Measurements from ENCODE around the gene TPRX1.
"Not testable (repeated sequence)": the region's sequence is repeated elsewhere in the genome, so short reads cannot be mapped to it uniquely, and the experiment has no call there.

TPRX1 gene

DNA sequence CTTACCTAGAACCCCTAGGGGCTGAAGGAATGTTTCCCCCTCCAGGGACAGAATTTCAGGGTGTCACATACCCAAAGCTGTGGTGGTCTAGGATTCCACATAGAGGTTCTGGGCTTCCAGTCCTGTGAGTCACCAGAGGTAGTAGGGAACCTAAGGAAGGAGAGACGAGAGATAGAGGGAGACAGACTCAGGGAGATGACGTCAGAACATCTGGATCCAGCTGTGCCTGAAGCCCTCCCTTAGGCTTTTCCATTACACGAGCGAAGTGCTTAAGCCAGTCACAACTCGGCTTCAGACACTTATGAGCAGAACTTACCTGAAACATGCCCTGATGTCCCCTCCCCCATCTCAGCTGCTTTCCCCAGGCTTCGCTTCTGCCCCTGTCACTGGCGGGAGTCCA lies 37.7 kb downstream of the TPRX1 start:
- H3K9me3 Mint-ChIP-seq: no peaks in the 10 kb centered on the region
- H3K4me1 Mint-ChIP-seq (ENCODE audit: low read depth): no peaks in the 10 kb centered on the region
- no peak overlapping the region for H3K27ac Mint-ChIP-seq
- H3K27me3 Mint-ChIP-seq (ENCODE audit: low read depth): no peaks in the 10 kb centered on the region
- no peaks in the 10 kb centered on the region for H3K36me3 Mint-ChIP-seq (ENCODE audit: low read depth)
- H3K4me3 Mint-ChIP-seq: no peak overlapping the region

DNA sequence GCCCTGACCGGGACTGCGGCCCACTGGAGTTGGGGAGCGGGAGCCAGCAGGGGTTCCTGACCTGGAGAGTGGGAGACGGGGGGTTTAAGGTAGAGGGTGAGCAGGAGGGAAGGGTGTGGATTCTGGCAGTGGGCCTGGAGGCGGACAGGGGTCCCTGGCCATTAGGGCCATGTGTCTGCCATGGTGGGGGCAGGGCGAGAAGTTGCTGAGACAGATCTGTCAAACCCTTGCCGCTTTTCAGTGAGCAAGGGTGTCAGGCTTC lies 38.1 kb downstream of the TPRX1 start:
- H3K27ac Mint-ChIP-seq: no peak overlapping the region
- H3K4me1 Mint-ChIP-seq (ENCODE audit: low read depth): no peaks in the 10 kb centered on the region
- H3K4me3 Mint-ChIP-seq: no peak overlapping the region
- H3K36me3 Mint-ChIP-seq (ENCODE audit: low read depth): no peaks in the 10 kb centered on the region
- no peaks in the 10 kb centered on the region for H3K27me3 Mint-ChIP-seq (ENCODE audit: low read depth)
- no peaks in the 10 kb centered on the region for H3K9me3 Mint-ChIP-seq

DNA sequence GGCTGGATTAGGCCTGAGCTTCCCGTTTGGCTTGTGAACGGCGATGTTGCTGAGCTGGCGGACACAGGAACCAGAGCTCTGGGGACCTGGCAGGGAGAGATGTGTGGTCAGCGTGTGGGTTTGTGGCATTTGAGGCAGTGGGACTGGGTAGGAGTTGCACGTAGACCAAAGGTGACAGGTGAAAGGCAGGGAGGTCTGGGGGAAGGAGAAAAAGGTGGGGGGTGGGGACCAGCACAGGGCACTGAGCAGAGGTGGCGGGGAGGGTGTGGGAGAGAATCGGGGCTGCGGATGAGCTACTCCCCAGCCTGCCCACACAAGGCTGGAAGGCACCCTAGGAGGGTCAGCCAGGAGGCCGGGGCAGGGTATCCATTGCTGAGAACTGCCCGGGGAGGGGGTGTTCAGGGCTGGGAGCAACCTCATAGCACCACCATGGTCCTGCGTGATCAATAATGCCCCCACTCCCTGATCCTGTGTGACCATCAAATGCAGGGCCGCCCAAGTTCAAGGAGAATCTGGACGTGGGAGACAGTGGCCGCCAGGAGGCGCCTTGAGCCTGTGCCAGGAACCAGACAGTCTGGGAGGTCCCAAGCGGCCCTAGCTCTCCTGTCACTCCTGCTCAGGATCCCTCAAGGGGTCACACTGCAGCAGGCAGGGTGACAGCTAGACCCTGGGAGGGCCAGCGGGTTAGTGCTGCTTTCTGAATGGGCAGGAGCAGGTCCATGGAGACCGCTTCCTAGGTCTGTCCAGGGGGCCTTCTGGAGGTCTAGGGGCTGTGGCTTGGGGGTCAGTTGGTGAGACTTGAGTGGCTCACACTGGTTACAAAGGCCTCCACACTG lies 38.6 kb downstream of the TPRX1 start:
- Mint-ChIP-seq H3K27me3 (ENCODE audit: low read depth) (no peaks in the 10 kb centered on the region), H3K4me3 (no peak overlapping the region), H3K4me1 (ENCODE audit: low read depth) (no peaks in the 10 kb centered on the region), H3K36me3 (ENCODE audit: low read depth) (no peaks in the 10 kb centered on the region), H3K27ac (no peak overlapping the region), H3K9me3 (no peaks in the 10 kb centered on the region)

DNA sequence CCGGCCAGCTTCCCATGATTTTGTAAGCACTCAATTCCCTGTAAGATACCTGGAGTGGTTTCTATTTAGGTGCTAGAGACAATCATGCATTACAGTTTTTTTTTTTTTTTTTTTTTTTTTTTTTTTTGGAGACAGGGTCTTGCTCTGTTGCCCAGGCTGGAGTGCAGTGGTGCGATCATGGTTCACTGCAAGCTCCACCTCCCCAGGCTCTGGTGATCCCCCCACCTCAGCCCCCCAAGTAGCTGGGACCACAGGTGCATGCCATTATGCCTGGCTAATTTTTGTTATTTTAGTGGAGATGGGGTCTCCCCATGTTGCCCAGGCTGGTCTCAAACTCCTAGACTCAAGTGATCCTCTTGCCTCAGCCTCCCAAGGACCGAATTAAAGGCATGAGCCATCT lies 39.6 kb downstream of the TPRX1 start:
- not testable (repeated sequence) for H3K27me3 Mint-ChIP-seq (ENCODE audit: low read depth); H3K36me3 Mint-ChIP-seq (ENCODE audit: low read depth); H3K9me3 Mint-ChIP-seq; H3K4me1 Mint-ChIP-seq (ENCODE audit: low read depth); H3K27ac Mint-ChIP-seq; H3K4me3 Mint-ChIP-seq

DNA sequence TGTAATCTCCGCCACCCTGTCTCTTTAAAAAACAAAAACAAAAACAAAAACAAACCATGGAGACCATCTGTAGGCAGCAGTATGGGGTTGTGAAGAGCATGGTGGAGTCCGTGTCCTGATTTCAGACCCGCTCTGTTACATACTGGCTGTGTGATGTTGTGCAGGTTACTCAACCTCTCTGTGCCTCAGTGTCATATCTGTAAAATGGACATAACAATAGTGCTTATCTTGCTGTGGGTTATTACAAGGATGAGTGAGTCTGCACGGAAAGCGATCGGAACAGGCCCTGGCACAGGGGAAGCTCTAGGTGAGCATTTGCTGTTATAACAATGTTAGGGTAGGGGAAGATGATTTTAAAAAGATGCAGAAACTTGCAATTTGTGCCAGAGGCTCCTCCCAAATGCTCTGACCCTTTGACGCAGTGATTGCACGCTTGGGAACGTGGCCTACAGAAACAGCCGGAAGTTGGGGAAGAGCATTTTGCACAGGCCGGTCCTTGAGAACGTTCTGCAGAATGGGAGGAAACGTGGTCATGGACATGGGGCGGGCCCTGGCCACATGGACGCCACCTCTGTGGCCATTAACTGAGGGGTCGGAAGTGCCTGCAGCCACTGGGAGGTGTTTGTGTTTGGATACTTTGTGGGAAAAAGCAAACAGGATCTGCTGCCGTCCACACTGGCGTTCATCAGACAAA lies 41.6 kb downstream of the TPRX1 start:
- H3K36me3 Mint-ChIP-seq (ENCODE audit: low read depth): peaks cover 9% of the 10 kb centered on the region
- H3K27ac Mint-ChIP-seq: no peak overlapping the region
- H3K9me3 Mint-ChIP-seq: no peaks in the 10 kb centered on the region
- H3K4me3 Mint-ChIP-seq: no peak overlapping the region
- H3K27me3 Mint-ChIP-seq (ENCODE audit: low read depth): no peaks in the 10 kb centered on the region
- H3K4me1 Mint-ChIP-seq (ENCODE audit: low read depth): no peaks in the 10 kb centered on the region

DNA sequence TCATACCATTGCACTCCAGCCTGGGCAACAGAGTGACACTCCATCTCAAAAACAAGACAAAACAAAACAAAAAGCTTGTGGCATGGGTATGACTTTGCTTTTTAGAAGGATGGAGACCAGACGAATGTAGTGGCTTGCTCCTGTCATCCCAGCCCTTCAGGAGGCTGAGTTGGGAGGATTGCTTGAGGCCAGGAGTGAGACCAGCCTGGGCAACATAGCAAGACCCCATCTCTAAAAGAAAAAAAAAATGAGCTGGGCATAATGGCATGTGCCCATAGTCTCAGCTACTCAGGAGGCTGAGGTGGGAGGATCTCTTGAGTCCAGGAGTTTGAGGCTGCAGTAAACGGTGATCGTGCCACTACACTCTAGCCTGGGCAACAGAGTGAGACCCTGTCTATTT lies 42.2 kb downstream of the TPRX1 start:
- no peaks in the 10 kb centered on the region for H3K4me1 Mint-ChIP-seq (ENCODE audit: low read depth)
- H3K9me3 Mint-ChIP-seq: no peaks in the 10 kb centered on the region
- no peak overlapping the region for H3K27ac Mint-ChIP-seq
- no peaks in the 10 kb centered on the region for H3K27me3 Mint-ChIP-seq (ENCODE audit: low read depth)
- H3K36me3 Mint-ChIP-seq (ENCODE audit: low read depth): peaks cover 12% of the 10 kb centered on the region
- H3K4me3 Mint-ChIP-seq: no peak overlapping the region

DNA sequence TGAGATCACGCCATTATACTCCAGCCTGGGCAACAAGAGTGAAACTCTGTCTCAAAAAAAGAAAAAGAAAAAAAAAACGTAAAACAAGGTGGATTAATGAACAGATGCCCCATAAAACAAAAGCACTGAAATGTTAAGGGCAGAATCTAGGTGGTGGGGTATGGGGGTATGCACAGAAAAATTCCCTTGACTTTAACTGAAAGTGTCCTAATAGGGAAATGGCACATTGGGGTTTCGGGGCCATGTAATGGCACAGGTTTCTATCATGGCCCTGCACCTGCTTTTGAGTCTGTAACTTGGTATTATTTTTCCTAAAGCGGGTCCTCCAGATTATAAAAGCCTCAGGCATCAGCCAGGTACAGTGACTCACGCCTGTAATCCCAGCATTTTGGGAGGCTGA lies 42.8 kb downstream of the TPRX1 start:
- Mint-ChIP-seq H3K9me3 (no peaks in the 10 kb centered on the region), H3K4me3 (no peak overlapping the region), H3K4me1 (ENCODE audit: low read depth) (no peaks in the 10 kb centered on the region), H3K36me3 (ENCODE audit: low read depth) (peaks cover 15% of the 10 kb centered on the region), H3K27me3 (ENCODE audit: low read depth) (no peaks in the 10 kb centered on the region), H3K27ac (no peak overlapping the region)

DNA sequence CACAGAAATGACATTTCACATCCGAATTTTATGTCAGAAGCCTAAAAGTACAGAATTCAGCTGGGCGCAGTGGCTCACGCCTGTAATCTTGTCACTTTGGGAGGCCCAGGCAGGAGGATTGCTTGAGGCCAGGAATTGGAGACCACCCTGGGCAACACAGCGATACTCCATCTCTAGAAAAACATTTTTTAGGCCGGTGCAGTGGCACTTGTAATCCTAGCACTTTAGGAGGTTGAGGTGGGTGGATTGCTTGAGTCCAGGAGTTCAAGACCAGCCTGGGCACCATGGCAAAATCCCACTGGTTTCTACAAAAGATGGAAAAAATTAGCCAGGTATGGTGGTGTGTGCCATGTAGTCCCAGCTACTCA lies 43.7 kb downstream of the TPRX1 start:
- Mint-ChIP-seq H3K4me1 (ENCODE audit: low read depth) (no peaks in the 10 kb centered on the region), H3K27ac (no peak overlapping the region), H3K27me3 (ENCODE audit: low read depth) (no peaks in the 10 kb centered on the region), H3K4me3 (no peak overlapping the region), H3K36me3 (ENCODE audit: low read depth) (peaks cover 15% of the 10 kb centered on the region), H3K9me3 (no peaks in the 10 kb centered on the region)

DNA sequence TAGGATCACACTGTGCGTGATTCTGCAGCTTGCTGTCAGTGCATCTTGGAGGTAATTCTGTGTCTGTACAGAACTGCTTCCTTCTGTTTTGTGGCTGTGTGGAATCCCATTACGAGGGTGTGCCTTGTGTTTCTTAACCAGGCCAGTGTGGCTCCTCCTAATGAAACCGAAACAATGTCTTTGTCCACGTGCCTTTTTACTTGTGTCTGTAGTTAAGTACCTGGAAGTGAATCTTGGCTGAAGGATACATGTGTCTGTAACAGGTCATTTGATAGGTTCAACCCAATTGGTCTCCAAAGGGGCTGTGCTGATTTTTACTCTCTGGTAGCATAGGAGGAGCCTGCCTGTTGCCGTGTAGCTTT lies 45.9 kb downstream of the TPRX1 start:
- Mint-ChIP-seq H3K36me3 (ENCODE audit: low read depth) (peaks cover 21% of the 10 kb centered on the region), H3K27ac (no peak overlapping the region)

DNA sequence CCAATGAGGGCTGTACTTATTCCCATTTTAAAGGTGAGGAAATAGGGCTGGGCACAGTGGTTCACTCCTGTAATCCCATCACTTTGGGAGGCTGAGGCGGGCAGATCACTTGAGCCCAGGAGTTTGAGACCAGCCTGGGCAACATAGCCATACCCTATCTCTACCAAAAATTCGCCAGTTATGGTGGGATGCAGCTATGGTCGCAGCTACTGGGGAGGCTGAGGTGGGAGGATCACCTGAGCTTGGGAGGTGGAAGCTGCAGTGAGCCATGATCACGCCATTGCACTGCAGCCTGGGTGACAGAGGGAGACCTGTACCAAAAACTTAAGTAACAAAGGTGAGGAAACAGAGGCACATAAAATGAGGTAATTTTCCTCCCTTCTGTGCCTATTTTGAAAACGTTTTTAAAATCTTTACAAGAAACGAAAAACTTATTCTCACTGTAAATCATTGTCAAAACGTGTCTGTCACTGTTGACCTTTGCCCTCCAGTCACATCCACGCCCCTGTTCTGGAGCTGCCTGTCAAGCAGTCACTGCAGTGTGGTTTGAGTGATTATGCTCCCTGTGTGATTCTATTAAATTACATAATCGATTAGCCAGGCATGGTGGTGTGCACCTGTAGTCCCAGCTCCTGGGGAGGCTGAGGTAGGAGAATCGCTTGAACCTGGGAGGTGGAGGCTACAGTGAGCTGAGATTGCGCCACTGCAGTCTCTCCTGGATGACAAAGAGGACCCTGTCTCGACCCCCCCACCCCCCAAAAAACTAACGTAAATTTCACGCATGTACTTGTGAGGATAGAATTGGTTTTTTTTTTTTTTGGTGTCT lies 46.5 kb downstream of the TPRX1 start:
- H3K27ac Mint-ChIP-seq: no peak overlapping the region
- no peaks in the 10 kb centered on the region for H3K27me3 Mint-ChIP-seq (ENCODE audit: low read depth)
- H3K4me1 Mint-ChIP-seq (ENCODE audit: low read depth): no peaks in the 10 kb centered on the region
- peaks cover 26% of the 10 kb centered on the region for H3K36me3 Mint-ChIP-seq (ENCODE audit: low read depth)
- H3K4me3 Mint-ChIP-seq: no peak overlapping the region
- H3K9me3 Mint-ChIP-seq: no peaks in the 10 kb centered on the region

More for the DNA sequence above, 45.9 kb downstream of the TPRX1 start:
- Mint-ChIP-seq H3K4me1 (ENCODE audit: low read depth) (no peaks in the 10 kb centered on the region), H3K27me3 (ENCODE audit: low read depth) (no peaks in the 10 kb centered on the region), H3K9me3 (no peaks in the 10 kb centered on the region), H3K4me3 (no peak overlapping the region)

DNA sequence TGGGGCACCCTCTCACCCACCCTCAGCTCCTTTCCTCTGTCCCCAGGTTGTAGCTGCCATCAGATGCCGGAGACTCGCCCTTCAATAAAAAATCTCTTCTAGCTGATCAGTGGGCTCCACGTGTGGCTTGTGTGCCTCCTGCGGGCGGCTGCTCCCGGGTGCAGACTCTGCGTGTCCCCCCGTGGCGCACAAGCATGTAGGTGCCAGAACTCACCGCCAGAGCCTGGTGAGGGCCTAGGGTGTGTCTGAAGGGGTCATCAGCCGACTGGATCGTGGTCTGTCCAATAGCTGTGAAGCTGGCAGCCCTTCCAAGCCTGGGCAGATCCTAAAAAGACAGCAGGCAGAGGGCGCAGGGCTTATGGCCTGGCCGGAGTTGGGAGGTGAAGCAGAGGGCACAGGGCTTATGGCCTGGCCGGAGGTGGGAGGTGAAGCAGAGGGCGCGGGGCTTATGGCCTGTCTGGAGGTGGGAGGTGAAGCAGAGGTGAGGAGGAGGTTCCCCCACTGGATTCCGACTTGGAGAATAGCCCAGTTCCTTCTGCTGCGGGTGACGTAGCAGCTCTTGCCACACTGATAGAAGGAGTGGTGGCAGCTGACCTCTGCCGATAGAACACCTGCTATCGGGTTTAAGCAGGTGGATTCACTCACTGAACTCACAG lies 47.3 kb downstream of the TPRX1 start:
- no peaks in the 10 kb centered on the region for H3K27me3 Mint-ChIP-seq (ENCODE audit: low read depth)
- H3K4me1 Mint-ChIP-seq (ENCODE audit: low read depth): peaks cover 2% of the 10 kb centered on the region
- no peak overlapping the region for H3K4me3 Mint-ChIP-seq
- H3K36me3 Mint-ChIP-seq (ENCODE audit: low read depth): peaks cover 26% of the 10 kb centered on the region
- H3K9me3 Mint-ChIP-seq: no peaks in the 10 kb centered on the region
- no peak overlapping the region for H3K27ac Mint-ChIP-seq

DNA sequence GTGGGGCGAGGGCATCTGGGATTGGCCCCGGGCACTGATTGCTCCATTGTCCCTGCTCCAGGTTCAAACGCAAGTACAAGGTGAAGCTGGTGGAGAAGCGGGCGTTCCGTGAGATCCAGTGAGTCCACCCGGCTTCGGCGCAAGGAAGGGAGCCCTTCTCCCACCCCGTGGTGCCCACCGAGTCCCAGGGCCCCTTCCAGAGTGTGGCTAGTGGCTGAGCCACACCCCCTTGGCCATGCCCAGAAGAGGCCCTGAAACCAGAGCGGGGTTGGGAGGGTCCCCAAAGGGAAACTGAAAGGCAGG lies 47.8 kb downstream of the TPRX1 start:
- Mint-ChIP-seq H3K4me1 (ENCODE audit: low read depth) (peaks cover 2% of the 10 kb centered on the region), H3K27me3 (ENCODE audit: low read depth) (no peaks in the 10 kb centered on the region), H3K4me3 (no peak overlapping the region), H3K9me3 (no peaks in the 10 kb centered on the region), H3K36me3 (ENCODE audit: low read depth) (peaks cover 26% of the 10 kb centered on the region), H3K27ac (no peak overlapping the region)

DNA sequence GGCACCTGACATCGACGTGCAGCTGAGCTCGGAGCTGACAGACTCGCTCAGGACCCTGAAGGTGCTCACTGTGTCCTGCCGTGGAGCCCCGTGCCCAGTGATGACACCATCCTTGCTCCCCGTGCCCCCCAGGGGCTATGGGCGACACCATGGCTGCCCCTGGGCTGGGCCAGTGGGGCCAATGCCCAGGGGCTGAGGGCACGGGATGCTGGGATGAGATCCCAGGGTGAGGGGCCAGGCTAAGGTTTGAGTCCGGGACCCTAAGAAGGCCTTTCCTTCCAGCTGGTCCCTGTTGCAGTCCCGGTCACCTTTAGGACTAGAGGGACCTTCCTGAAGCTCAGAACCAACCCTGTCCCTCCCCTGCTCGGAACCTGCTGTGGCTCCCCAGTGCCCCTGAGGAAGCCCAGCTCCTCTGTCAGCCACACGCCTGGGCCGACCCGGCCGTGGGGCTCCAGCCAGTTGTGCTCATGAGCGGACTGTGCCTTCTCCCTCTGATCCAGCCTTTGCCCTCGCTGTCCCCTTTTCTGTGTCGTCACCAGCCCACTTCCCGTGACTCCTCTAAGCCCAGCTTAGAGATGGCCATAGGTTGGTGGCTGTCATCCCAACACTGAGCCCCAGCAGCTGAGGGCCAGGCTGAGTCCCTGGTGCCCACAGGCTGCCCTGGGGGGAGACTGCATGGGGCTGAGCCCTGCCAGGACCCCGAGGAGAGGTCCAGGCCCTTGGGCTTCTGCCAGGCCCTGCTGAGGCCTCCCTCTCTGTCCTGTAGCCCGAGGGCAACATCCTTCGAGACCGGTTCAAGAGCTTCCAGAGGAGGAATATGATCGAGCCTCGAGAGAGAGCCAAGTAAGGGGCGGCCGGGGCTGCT lies 48.4 kb downstream of the TPRX1 start:
- Mint-ChIP-seq H3K4me1 (ENCODE audit: low read depth) (peaks cover 2% of the 10 kb centered on the region), H3K4me3 (no peak overlapping the region), H3K27ac (no peak overlapping the region), H3K9me3 (no peaks in the 10 kb centered on the region), H3K27me3 (ENCODE audit: low read depth) (no peaks in the 10 kb centered on the region), H3K36me3 (ENCODE audit: low read depth) (peaks cover 26% of the 10 kb centered on the region)

DNA sequence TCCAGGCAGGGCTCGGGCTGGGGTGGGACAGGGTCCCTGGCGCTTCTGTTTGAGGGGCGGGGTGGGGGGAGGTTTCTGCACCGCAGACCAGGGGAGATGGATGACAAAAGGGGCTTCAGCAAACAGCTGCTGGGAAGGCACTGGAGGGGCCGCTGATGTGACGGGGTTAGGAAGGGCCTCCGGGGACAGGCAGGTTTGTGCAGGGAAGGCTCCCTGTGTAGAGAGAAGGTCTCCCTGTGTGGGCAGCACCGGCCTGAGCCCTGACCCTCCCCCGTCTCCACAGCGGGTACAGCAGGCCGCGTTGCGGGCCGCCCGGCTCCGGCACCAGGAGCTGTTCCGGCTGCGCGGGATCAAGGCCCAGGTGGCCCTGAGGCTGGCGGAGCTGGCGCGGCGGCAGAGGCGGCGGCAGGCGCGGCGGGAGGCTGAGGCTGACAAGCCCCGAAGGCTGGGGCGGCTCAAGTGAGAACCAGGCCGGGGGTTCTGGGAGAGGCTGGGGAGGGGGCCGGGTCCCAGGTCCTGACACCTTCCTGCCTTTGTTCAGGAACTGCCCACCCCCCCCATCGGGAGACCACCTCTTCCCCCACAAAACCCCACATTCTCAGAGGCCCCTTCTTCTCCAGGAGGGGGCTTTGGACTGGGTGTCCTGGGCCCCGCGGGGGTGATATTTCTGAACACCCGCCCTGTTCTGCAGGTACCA lies 49.1 kb downstream of the TPRX1 start:
- Mint-ChIP-seq H3K27ac (no peak overlapping the region), H3K4me3 (no peak overlapping the region), H3K4me1 (ENCODE audit: low read depth) (peaks cover 4% of the 10 kb centered on the region), H3K36me3 (ENCODE audit: low read depth) (peaks cover 26% of the 10 kb centered on the region), H3K9me3 (no peaks in the 10 kb centered on the region), H3K27me3 (ENCODE audit: low read depth) (no peaks in the 10 kb centered on the region)
